Keratinocyte (primary cell): Measurements from ENCODE around the gene XIRP1. TPM values are rescaled to one million over a fixed set of nuclear protein-coding genes. Genes with fewer than 3 reads are reported as not detected.

Source experiments
- DNase-seq: peaks from one replicate; pipeline ENCODE4 v3.0.0-alpha.2; 2011; ENCODE audit warnings: low read depth, missing footprints, low spot score
- FAIRE-seq: peaks from 2 replicates; lab custom pipeline; 2011; peaks lifted over from hg19 to GRCh38; lab: Jason Lieb, UNC
- H2AFZ ChIP-seq: 2 replicates; pipeline ENCODE4 v1.6.0; 2012; ENCODE audit warnings: low read length, control low read depth, inconsistent platforms; ENCODE audit not compliant: control insufficient read depth
- H3K27ac ChIP-seq: 2 replicates; pipeline ENCODE4 v1.5.1; 2011; ENCODE audit warnings: low read length; ENCODE audit not compliant: control insufficient read depth, insufficient read depth
- H3K27me3 ChIP-seq: 3 replicates; pipeline ENCODE4 v1.6.0; 2011; ENCODE audit warnings: low read length; ENCODE audit not compliant: control insufficient read depth, insufficient read depth; ENCODE audit errors: extremely low read depth
- H3K36me3 ChIP-seq, 2 experiments: 2 replicates in 1 of 2; 3 replicates in 1 of 2; pipeline ENCODE4 v1.5.1; 2011; ENCODE audit warnings: low read length in 2 of 2, mild to moderate bottlenecking in 1 of 2; ENCODE audit not compliant: control insufficient read depth in 2 of 2, insufficient read depth in 2 of 2; ENCODE audit errors: extremely low read depth in 1 of 2
- H3K4me1 ChIP-seq: 3 replicates; pipeline ENCODE4 v1.5.1; 2011; ENCODE audit warnings: low read length; ENCODE audit not compliant: control insufficient read depth, insufficient read depth; ENCODE audit errors: extremely low read depth
- H3K4me2 ChIP-seq: 3 replicates; pipeline ENCODE4 v1.6.0; 2011; ENCODE audit warnings: low read depth, low read length; ENCODE audit not compliant: control insufficient read depth, insufficient read depth; ENCODE audit errors: extremely low read depth
- H3K4me3 ChIP-seq, 3 experiments: fragments of 200-600 bp in 1 of 3; sonication (generic) in 1 of 3; 2 replicates in 2 of 3; 3 replicates in 1 of 3; pipeline ENCODE4 v1.5.1; 2011 to 2016; ENCODE audit warnings: low read length in 3 of 3, mild to moderate bottlenecking in 3 of 3, control low read depth in 2 of 3, inconsistent platforms in 1 of 3, low read depth in 1 of 3, mixed read lengths in 1 of 3, mixed run types in 1 of 3, moderate library complexity in 1 of 3; ENCODE audit not compliant: control insufficient read depth in 2 of 3, insufficient read depth in 2 of 3; ENCODE audit errors: extremely low read depth in 1 of 3
- H3K79me2 ChIP-seq: 2 replicates; pipeline ENCODE4 v1.6.0; 2012; ENCODE audit warnings: low read length; ENCODE audit not compliant: control insufficient read depth, insufficient read depth
- H3K9ac ChIP-seq: 3 replicates; pipeline ENCODE4 v1.6.0; 2011; ENCODE audit warnings: low read length; ENCODE audit not compliant: control insufficient read depth, insufficient read depth; ENCODE audit errors: extremely low read depth
- H3K9me1 ChIP-seq: 3 replicates; pipeline ENCODE4 v1.6.0; 2011; ENCODE audit warnings: low read length; ENCODE audit not compliant: control insufficient read depth, insufficient read depth; ENCODE audit errors: extremely low read depth
- H3K9me3 ChIP-seq: 2 replicates; pipeline ENCODE4 v1.5.1; 2012; ENCODE audit warnings: low read depth, low read length; ENCODE audit not compliant: control insufficient read depth
- H4K20me1 ChIP-seq: 3 replicates; pipeline ENCODE4 v1.6.0; 2011; ENCODE audit warnings: low read length; ENCODE audit not compliant: control insufficient read depth, insufficient read depth; ENCODE audit errors: extremely low read depth
- CTCF ChIP-seq, 3 experiments: IDR thresholded peaks in 1 of 3; conservative IDR thresholded peaks in 1 of 3; optimal IDR thresholded peaks in 1 of 3; 2 replicates in 2 of 3; 3 replicates in 1 of 3; pipeline versions ENCODE3 to v1.5.1; 2011; ENCODE audit warnings: low read length in 3 of 3, mild to moderate bottlenecking in 3 of 3, moderate library complexity in 2 of 3, control low read depth in 1 of 3, inconsistent platforms in 1 of 3; ENCODE audit not compliant: insufficient read depth in 2 of 3; ENCODE audit errors: extremely low read depth in 1 of 3
- EZH2 ChIP-seq: IDR thresholded peaks from one replicate; pipeline ENCODE4 v1.6.1; 2012; ENCODE audit warnings: inconsistent platforms, mild to moderate bottlenecking, low read length, moderate library complexity
- dilution Hi-C: fragments of 300-500 bp; cut with MboI; formaldehyde crosslinking; loops from one replicate; pipeline ENCODE4 v1.7.0; 2020; ENCODE audit warnings: low sequenced_read_pairs; ENCODE audit not compliant: extremely low pct_ligation_motif_present
- polyA plus RNA-seq, 5 experiments: library from polyadenylated mRNA; depleted of rRNA in 3 of 5; stranded (reverse) in 3 of 5; stranded (forward) in 1 of 5; unstranded in 1 of 5; fragments of >200 nt; gene quantifications; 1 replicate in 1 of 5; 2 replicates in 3 of 5; 3 replicates in 1 of 5; pipeline versions ENCODE4 v1.2.1 to v1.2.3, GENCODE V29; 2011 to 2012; ENCODE audit warnings: missing spikeins in 2 of 5, low read depth in 1 of 5, low replicate concordance in 1 of 5

XIRP1 gene
- polyA plus RNA-seq, 1 donor (not counting 4 experiments of a cell fraction or from before 2014, with no cell fraction given) = not detected

GRCh38 chr3:39196034-39196433 lies 3.6 kb upstream of the XIRP1 start:
- no peaks in the 10 kb centered on the region for H3K79me2 ChIP-seq
- peaks cover 3% of the 10 kb centered on the region for H3K27me3 ChIP-seq
- no peaks in the 10 kb centered on the region for H3K36me3 ChIP-seq
- FAIRE-seq (no peak), DNase-seq (no peak)
- no peaks in the 10 kb centered on the region for H3K4me1 ChIP-seq
- TF ChIP-seq CTCF (optimal IDR thresholded peaks at IDR 0.05 in 1 of 3, IDR thresholded peaks at IDR 0.05 in 1 of 3, conservative IDR thresholded peaks at IDR 0.05 in 1 of 3; ENCODE audit: extremely low read depth in 1 of 3, insufficient read depth in 2 of 3, low read length in 3 of 3) = no peak
- TF ChIP-seq EZH2 = no peak
- H3K27ac ChIP-seq = no peak overlapping the region
- H3K9me1 ChIP-seq = no peaks in the 10 kb centered on the region
- dilution Hi-C loops = no loop called here
- H3K4me2 ChIP-seq = no peak overlapping the region
- H4K20me1 ChIP-seq = no peaks in the 10 kb centered on the region
- H2AFZ ChIP-seq = no peak overlapping the region
- H3K4me3 ChIP-seq = no peak overlapping the region
- H3K9ac ChIP-seq = no peak overlapping the region
- no peaks in the 10 kb centered on the region for H3K9me3 ChIP-seq

- no peak overlapping the region for H3K27ac ChIP-seq
- no peak overlapping the region for H2AFZ ChIP-seq
- no peak overlapping the region for H3K4me2 ChIP-seq
- no peak overlapping the region for H3K9ac ChIP-seq
- no peak for FAIRE-seq
- DNase-seq = no peak
- peaks cover 3% of the 10 kb centered on the region for H3K27me3 ChIP-seq
- no peaks in the 10 kb centered on the region for H4K20me1 ChIP-seq
- no peaks in the 10 kb centered on the region for H3K9me3 ChIP-seq
- dilution Hi-C loops = loop anchor here (5.0 kb wide), 2 partner anchors 49 to 99 kb away; no protein-coding TSS in a partner anchor
- H3K36me3 ChIP-seq = no peaks in the 10 kb centered on the region
- H3K9me1 ChIP-seq = no peaks in the 10 kb centered on the region
- H3K4me3 ChIP-seq = no peak overlapping the region
- no peaks in the 10 kb centered on the region for H3K4me1 ChIP-seq
- TF ChIP-seq EZH2 (no peak), CTCF (optimal IDR thresholded peaks at IDR 0.05 in 1 of 3, IDR thresholded peaks at IDR 0.05 in 1 of 3, conservative IDR thresholded peaks at IDR 0.05 in 1 of 3; ENCODE audit: extremely low read depth in 1 of 3, insufficient read depth in 2 of 3, low read length in 3 of 3) (no peak)
- H3K79me2 ChIP-seq = no peaks in the 10 kb centered on the region
Measured at GRCh38 chr3:39193391-39193790, 996 bp upstream of the XIRP1 start.
